Measurements from ENCODE around the gene SAMD3.
"Not testable (repeated sequence)": the region's sequence is repeated elsewhere in the genome, so short reads cannot be mapped to it uniquely, and the experiment has no call there.

SAMD3 gene

GRCh38 chr6:130222775-130223174 is at the start of gene SAMD3:
Gene SAMD3, minus strand, starts transcription at chr6:130222951. Its CDS starts 7,678 bp downstream, at chr6:130215273.
- no peak for DNase-seq

- DNase-seq: no peak
Observed at GRCh38 chr6:130269969-130270635, 47.4 kb upstream of the SAMD3 start.

GRCh38 chr6:130265553-130265952 is 42.8 kb upstream of the SAMD3 start:
- not testable (repeated sequence) for DNase-seq

GRCh38 chr6:130262008-130262407 is 39.3 kb upstream of the SAMD3 start:
- DNase-seq: no peak

- not testable (repeated sequence) for DNase-seq
Observed at GRCh38 chr6:130261558-130261957, 38.8 kb upstream of the SAMD3 start.

- DNase-seq: not testable (repeated sequence)
Observed at GRCh38 chr6:130260614-130261241, 38.0 kb upstream of the SAMD3 start.

GRCh38 chr6:130260050-130260462 is 37.3 kb upstream of the SAMD3 start:
- DNase-seq: not testable (repeated sequence)

GRCh38 chr6:130259557-130259956 is 36.8 kb upstream of the SAMD3 start:
- DNase-seq: no peak

GRCh38 chr6:130259140-130259539 is 36.4 kb upstream of the SAMD3 start:
- no peak for DNase-seq

- no peak for DNase-seq
Observed at GRCh38 chr6:130252527-130253237, 29.9 kb upstream of the SAMD3 start.

- no peak for DNase-seq
Observed at GRCh38 chr6:130245267-130245666, 22.5 kb upstream of the SAMD3 start.

GRCh38 chr6:130244728-130245127 is 22.0 kb upstream of the SAMD3 start:
- no peak for DNase-seq

- no peak for DNase-seq
Observed at GRCh38 chr6:130240232-130240631, 17.5 kb upstream of the SAMD3 start.

- no peak for DNase-seq
Observed at GRCh38 chr6:130239755-130240154, 17.0 kb upstream of the SAMD3 start.

- no peak for DNase-seq
Observed at GRCh38 chr6:130233330-130233729, 10.6 kb upstream of the SAMD3 start.

- not testable (repeated sequence) for DNase-seq
Observed at GRCh38 chr6:130230531-130230930, 7.8 kb upstream of the SAMD3 start.

- DNase-seq: no peak
Observed at GRCh38 chr6:130229645-130230044, 6.9 kb upstream of the SAMD3 start.

GRCh38 chr6:130223508-130223907 is 757 bp upstream of the SAMD3 start:
- DNase-seq: peak; percentile 32

- DNase-seq: no peak
Observed at GRCh38 chr6:130218134-130218533, 4.6 kb downstream of the SAMD3 start.

GRCh38 chr6:130216620-130217019 is 6.1 kb downstream of the SAMD3 start:
- no peak for DNase-seq

GRCh38 chr6:130215526-130215925 is 7.2 kb downstream of the SAMD3 start:
- no peak for DNase-seq

- DNase-seq: no peak
Observed at GRCh38 chr6:130212215-130212874, 10.4 kb downstream of the SAMD3 start.

GRCh38 chr6:130211691-130212090 is 11.1 kb downstream of the SAMD3 start:
- no peak for DNase-seq
